Measurements from ENCODE around the gene OOSP1.

OOSP1 gene

GRCh38 chr11:59941091-59941490 is 2.9 kb downstream of the OOSP1 start:
- no peaks in the 10 kb centered on the region for H3K36me3 Mint-ChIP-seq (ENCODE audit: low read depth)
- no peaks in the 10 kb centered on the region for H3K9me3 Mint-ChIP-seq
- H3K27me3 Mint-ChIP-seq (ENCODE audit: low read depth) = peaks cover 3% of the 10 kb centered on the region
- no peak overlapping the region for H3K4me3 Mint-ChIP-seq
- H3K4me1 Mint-ChIP-seq (ENCODE audit: low read depth) = no peaks in the 10 kb centered on the region
- no peak overlapping the region for H3K27ac Mint-ChIP-seq

DNA sequence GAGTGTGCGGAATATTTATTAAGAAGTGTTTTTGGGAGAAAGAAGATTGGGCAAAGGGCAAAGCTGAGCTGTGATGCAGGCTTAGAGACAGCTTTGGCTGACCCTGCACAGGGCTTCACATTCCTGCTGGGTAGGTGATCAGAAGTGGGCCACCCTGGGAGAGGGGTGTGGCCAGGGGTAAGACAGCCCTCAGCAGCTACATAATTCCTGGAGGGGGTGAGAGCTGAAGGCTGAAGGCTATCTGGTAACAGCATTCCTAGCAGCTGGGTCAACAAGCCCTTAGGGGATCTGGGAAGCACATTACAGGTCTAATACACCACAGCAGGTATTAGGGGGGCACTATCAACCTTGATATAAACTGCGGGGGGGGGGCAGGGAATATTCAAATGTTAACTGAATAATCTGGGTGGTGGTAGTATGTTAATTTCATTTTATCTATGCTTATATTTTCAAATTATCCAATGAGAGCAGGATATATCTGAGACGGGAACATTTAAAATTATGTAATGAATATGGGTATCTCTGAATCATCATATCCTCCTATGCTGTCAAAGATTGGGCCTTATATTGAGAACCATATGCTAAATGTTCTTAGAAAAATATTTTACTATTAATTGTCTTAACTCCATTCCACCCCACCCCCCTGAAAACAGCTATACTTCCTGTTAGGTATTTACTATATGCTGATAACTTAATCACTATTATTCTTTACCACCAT is 5.9 kb downstream of the OOSP1 start:
- H3K27me3 Mint-ChIP-seq (ENCODE audit: low read depth) = no peaks in the 10 kb centered on the region
- H3K4me3 Mint-ChIP-seq = no peak overlapping the region
- H3K27ac Mint-ChIP-seq = no peak overlapping the region
- no peaks in the 10 kb centered on the region for H3K4me1 Mint-ChIP-seq (ENCODE audit: low read depth)
- no peaks in the 10 kb centered on the region for H3K36me3 Mint-ChIP-seq (ENCODE audit: low read depth)
- H3K9me3 Mint-ChIP-seq = no peaks in the 10 kb centered on the region

GRCh38 chr11:59944720-59945119 is 6.5 kb downstream of the OOSP1 start:
- no peaks in the 10 kb centered on the region for H3K27me3 Mint-ChIP-seq (ENCODE audit: low read depth)
- no peak overlapping the region for H3K4me3 Mint-ChIP-seq
- no peaks in the 10 kb centered on the region for H3K4me1 Mint-ChIP-seq (ENCODE audit: low read depth)
- no peaks in the 10 kb centered on the region for H3K9me3 Mint-ChIP-seq
- H3K36me3 Mint-ChIP-seq (ENCODE audit: low read depth) = no peaks in the 10 kb centered on the region
- no peak overlapping the region for H3K27ac Mint-ChIP-seq

DNA sequence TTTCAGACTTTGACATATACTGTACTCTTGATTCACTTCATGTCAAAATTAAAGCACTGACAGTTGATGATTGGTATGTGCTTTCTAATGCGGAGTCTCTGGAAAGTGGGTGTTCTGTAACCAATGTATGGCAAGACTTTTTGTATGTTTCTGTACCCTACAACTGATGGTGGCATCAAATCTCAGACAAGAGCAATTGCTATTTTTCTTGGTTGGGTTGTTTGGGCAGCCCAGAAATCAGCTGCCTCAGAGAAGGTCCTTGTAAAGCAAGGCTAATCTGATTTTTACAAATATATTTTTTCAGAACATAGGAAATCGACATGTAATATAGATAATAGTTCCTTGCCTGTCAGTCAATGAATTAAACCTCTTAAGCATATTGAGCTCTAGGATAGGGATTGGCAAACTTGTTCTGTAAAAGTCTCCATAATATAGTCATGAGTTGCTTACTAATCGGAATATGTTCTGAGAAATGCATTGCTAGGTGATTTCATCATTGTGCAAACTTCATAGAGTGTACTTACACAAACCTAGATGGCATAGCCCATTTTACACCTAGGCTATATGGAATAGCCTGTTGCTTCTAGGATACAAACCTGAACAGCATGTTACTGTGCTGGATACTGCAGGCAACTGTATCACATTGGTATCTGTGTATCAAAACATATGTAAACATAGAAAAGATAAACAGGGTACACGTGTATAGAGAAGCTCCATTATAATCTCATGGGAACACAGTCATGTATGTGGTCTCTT is 15.4 kb downstream of the OOSP1 start:
- Mint-ChIP-seq H3K9me3 (no peaks in the 10 kb centered on the region), H3K27ac (no peak overlapping the region), H3K4me1 (ENCODE audit: low read depth) (no peaks in the 10 kb centered on the region), H3K36me3 (ENCODE audit: low read depth) (no peaks in the 10 kb centered on the region), H3K4me3 (no peak overlapping the region), H3K27me3 (ENCODE audit: low read depth) (no peaks in the 10 kb centered on the region)

GRCh38 chr11:59954219-59954847 is 16.1 kb downstream of the OOSP1 start:
- Mint-ChIP-seq H3K4me3 (no peak overlapping the region), H3K4me1 (ENCODE audit: low read depth) (no peaks in the 10 kb centered on the region), H3K9me3 (no peaks in the 10 kb centered on the region), H3K27ac (no peak overlapping the region), H3K36me3 (ENCODE audit: low read depth) (no peaks in the 10 kb centered on the region), H3K27me3 (ENCODE audit: low read depth) (no peaks in the 10 kb centered on the region)

GRCh38 chr11:59957094-59957493 is 18.9 kb downstream of the OOSP1 start:
- Mint-ChIP-seq H3K4me3 (no peak overlapping the region), H3K27ac (no peak overlapping the region), H3K36me3 (ENCODE audit: low read depth) (no peaks in the 10 kb centered on the region), H3K4me1 (ENCODE audit: low read depth) (no peaks in the 10 kb centered on the region), H3K9me3 (no peaks in the 10 kb centered on the region), H3K27me3 (ENCODE audit: low read depth) (no peaks in the 10 kb centered on the region)

- H3K27ac Mint-ChIP-seq = no peak overlapping the region
- no peaks in the 10 kb centered on the region for H3K9me3 Mint-ChIP-seq
- no peak overlapping the region for H3K4me3 Mint-ChIP-seq
- H3K4me1 Mint-ChIP-seq (ENCODE audit: low read depth) = no peaks in the 10 kb centered on the region
- no peaks in the 10 kb centered on the region for H3K36me3 Mint-ChIP-seq (ENCODE audit: low read depth)
- no peaks in the 10 kb centered on the region for H3K27me3 Mint-ChIP-seq (ENCODE audit: low read depth)
Measured at GRCh38 chr11:59960502-59961381, 22.5 kb downstream of the OOSP1 start.

- H3K4me1 Mint-ChIP-seq (ENCODE audit: low read depth) = no peaks in the 10 kb centered on the region
- H3K27ac Mint-ChIP-seq = no peak overlapping the region
- no peaks in the 10 kb centered on the region for H3K36me3 Mint-ChIP-seq (ENCODE audit: low read depth)
- H3K9me3 Mint-ChIP-seq = no peaks in the 10 kb centered on the region
- H3K27me3 Mint-ChIP-seq (ENCODE audit: low read depth) = no peaks in the 10 kb centered on the region
- H3K4me3 Mint-ChIP-seq = no peak overlapping the region
Measured at GRCh38 chr11:59962107-59962482, 23.9 kb downstream of the OOSP1 start.

DNA sequence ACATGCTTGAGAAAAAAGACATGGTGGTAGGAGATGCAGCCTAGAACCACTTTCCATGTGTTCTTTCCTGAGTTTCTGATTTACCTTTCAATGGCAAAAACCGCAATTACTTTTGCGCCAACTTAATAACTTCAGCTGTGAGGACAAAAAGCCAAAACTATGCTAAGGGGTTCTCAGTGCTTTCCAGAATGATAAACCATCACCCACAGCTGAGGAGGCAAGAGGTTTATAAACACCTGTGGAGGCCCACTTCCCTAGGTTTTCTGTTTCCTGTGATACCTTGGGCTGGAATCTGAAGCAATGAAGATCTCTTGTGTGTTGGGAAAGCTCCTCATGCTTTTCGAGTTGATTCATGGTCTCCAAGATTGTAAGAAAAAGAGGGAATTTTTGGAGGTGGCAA is 25.5 kb downstream of the OOSP1 start, which contains the start of gene OOSP4A:
Gene OOSP4A (plus strand): TSS at position 301 of the 400 bp plus-strand sequence. CDS start 0 bp downstream, at position 301.
- Mint-ChIP-seq H3K36me3 (ENCODE audit: low read depth) (no peaks in the 10 kb centered on the region), H3K27ac (no peak within 1 kb of the TSS), H3K27me3 (ENCODE audit: low read depth) (no peaks in the 10 kb centered on the region), H3K4me1 (ENCODE audit: low read depth) (no peaks in the 10 kb centered on the region), H3K9me3 (no peaks in the 10 kb centered on the region), H3K4me3 (no peak within 1 kb of the TSS)

GRCh38 chr11:59965424-59965823 is 27.2 kb downstream of the OOSP1 start:
- H3K27ac Mint-ChIP-seq = no peak overlapping the region

GRCh38 chr11:59966201-59966600 is 28.0 kb downstream of the OOSP1 start:
- H3K9me3 Mint-ChIP-seq = no peaks in the 10 kb centered on the region
- no peaks in the 10 kb centered on the region for H3K36me3 Mint-ChIP-seq (ENCODE audit: low read depth)
- no peaks in the 10 kb centered on the region for H3K27me3 Mint-ChIP-seq (ENCODE audit: low read depth)
- H3K27ac Mint-ChIP-seq = no peak overlapping the region
- no peak overlapping the region for H3K4me3 Mint-ChIP-seq
- no peaks in the 10 kb centered on the region for H3K4me1 Mint-ChIP-seq (ENCODE audit: low read depth)

More at GRCh38 chr11:59965424-59965823, 27.2 kb downstream of the OOSP1 start:
- Mint-ChIP-seq H3K9me3 (no peaks in the 10 kb centered on the region), H3K4me3 (no peak overlapping the region), H3K36me3 (ENCODE audit: low read depth) (no peaks in the 10 kb centered on the region), H3K4me1 (ENCODE audit: low read depth) (no peaks in the 10 kb centered on the region), H3K27me3 (ENCODE audit: low read depth) (no peaks in the 10 kb centered on the region)

DNA sequence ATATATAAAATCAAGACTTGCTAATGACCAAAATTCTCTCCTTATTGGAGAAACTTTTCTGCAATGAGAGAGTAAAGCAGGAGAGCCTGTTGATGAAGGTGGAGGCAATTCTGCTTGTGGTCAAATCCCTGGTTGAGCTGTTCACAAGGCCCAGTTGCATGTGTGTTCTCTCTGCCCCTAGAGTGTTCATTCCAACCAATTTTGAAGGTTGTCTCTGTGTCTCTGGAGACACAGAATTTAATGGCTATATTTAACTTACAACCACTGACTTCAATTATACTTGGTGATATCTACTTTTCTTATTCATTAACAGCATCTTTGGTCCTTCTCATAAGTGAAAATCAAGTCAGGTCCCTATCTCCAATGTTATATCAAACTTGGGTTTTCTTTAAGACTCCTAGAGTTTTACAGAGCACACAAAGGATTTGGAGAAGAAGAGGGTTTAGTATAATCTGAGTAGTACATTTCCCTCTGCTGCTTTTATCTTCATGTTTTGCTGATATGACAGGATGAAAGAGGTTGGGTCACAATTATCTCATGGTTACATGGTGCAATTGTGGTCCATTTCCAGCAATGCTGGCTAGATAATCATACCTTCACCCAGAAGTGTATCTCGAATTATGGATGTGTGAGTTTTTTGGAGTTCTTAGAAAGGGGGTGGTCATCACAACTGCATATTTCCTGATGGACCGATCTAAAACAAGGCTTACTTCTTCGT is 29.6 kb downstream of the OOSP1 start:
- no peaks in the 10 kb centered on the region for H3K4me1 Mint-ChIP-seq (ENCODE audit: low read depth)
- no peak overlapping the region for H3K27ac Mint-ChIP-seq
- no peaks in the 10 kb centered on the region for H3K9me3 Mint-ChIP-seq
- H3K36me3 Mint-ChIP-seq (ENCODE audit: low read depth) = no peaks in the 10 kb centered on the region
- H3K27me3 Mint-ChIP-seq (ENCODE audit: low read depth) = no peaks in the 10 kb centered on the region
- no peak overlapping the region for H3K4me3 Mint-ChIP-seq

DNA sequence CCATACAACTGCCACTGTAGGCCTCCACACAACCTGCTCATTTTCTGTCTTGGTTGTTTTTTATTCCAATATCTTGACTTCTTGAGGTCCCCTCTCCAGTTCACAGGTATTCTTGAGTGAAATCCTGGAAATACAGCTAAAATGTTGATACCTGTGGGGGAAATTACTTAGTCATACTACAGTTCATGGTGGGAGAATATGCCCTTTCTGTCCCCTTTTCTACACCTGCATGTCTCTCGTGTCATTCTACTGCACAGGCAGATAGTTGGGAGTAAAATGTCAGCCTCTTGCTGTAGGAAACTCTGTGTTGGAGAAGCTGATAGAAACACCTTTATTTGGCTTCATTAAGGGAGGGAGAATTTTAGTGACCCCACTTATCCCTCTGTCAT is 30.2 kb downstream of the OOSP1 start:
- Mint-ChIP-seq H3K9me3 (no peaks in the 10 kb centered on the region), H3K27ac (no peak overlapping the region), H3K36me3 (ENCODE audit: low read depth) (no peaks in the 10 kb centered on the region), H3K4me3 (no peak overlapping the region), H3K27me3 (ENCODE audit: low read depth) (no peaks in the 10 kb centered on the region), H3K4me1 (ENCODE audit: low read depth) (no peaks in the 10 kb centered on the region)

- H3K27me3 Mint-ChIP-seq (ENCODE audit: low read depth) = no peaks in the 10 kb centered on the region
- no peak overlapping the region for H3K4me3 Mint-ChIP-seq
- H3K36me3 Mint-ChIP-seq (ENCODE audit: low read depth) = no peaks in the 10 kb centered on the region
- H3K4me1 Mint-ChIP-seq (ENCODE audit: low read depth) = no peaks in the 10 kb centered on the region
- H3K27ac Mint-ChIP-seq = no peak overlapping the region
- no peaks in the 10 kb centered on the region for H3K9me3 Mint-ChIP-seq
Measured at GRCh38 chr11:59973097-59973496, 34.9 kb downstream of the OOSP1 start.

All from T-helper 1 cell treated with Interleukin-12 subunit alpha and Interleukin-12 subunit beta and Interleukin-4 antibody, amounts not matched to agents 30 μg/mL and 1 μg/mL, for 36 hours (primary cell).